ENCODE data around the gene CHMP6.
A peak's percentile ranks its signal among the peaks of the same experiment; 100 is the strongest.

DNA sequence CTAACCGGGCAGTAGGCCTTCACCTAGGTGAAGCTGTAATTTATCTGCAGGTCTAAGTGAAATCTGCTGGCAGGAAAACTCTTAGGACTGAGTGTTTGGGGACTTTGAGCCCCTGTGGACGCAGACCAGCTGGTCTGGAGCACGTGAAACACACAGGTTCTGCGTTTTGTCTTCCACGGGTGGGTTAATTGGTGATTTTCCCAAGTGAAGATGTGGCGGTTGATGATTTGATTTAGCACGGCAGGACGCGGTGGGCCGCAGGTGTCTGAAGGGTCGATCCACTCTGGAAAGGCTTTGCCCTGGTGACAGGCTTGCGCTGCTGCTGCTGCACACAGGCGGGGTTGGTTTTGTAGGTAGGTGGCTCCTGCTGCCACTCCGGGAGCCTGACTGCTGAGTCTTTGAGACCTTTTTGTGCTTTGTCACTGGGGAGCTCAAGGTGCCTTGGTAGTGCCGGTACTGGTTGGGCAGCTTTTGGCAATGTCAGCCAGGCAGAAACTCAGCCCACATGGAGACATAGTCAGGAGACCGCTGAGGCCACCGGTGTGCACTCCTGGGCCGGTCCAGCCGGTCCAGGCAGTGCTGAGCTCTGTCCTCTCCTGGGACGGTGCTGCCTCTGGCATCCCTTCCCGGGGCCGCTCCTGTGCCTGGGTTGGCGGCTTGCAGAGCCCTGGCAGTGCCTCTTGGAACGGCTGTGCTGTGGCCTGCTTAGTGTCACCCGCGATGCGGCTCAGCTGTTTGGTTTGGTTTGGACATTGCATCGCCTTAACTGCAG, 45.6 kb downstream of the CHMP6 start:
- TF ChIP-seq, protein P1, sequence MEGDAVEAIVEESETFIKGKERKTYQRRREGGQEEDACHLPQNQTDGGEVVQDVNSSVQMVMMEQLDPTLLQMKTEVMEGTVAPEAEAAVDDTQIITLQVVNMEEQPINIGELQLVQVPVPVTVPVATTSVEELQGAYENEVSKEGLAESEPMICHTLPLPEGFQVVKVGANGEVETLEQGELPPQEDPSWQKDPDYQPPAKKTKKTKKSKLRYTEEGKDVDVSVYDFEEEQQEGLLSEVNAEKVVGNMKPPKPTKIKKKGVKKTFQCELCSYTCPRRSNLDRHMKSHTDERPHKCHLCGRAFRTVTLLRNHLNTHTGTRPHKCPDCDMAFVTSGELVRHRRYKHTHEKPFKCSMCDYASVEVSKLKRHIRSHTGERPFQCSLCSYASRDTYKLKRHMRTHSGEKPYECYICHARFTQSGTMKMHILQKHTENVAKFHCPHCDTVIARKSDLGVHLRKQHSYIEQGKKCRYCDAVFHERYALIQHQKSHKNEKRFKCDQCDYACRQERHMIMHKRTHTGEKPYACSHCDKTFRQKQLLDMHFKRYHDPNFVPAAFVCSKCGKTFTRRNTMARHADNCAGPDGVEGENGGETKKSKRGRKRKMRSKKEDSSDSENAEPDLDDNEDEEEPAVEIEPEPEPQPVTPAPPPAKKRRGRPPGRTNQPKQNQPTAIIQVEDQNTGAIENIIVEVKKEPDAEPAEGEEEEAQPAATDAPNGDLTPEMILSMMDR (IDR thresholded peaks at IDR 0.05), result peak in 2 of 6 experiments; percentile 2 to 14
- peak in 3 of 4 donors; percentile 14 to 50 (median 50) for TF ChIP-seq POLR2A (IDR thresholded peaks at IDR 0.05)

All from esophagus squamous epithelium (tissue), 4 donors.